Prostate gland (tissue), 2 donors: Measurements from ENCODE around the gene PCSK6. TPM values are rescaled to one million over a fixed set of nuclear protein-coding genes. Genes with fewer than 3 reads are reported as not detected.

ENCODE experiments used
- DNase-seq: peaks from one replicate; pipeline ENCODE4 v3.0.0-alpha.2; 2019; ENCODE audit warnings: low spot score
- H3K27ac ChIP-seq, 2 donors: fragments of 200-600 bp; sonication (generic); 2 replicates each; pipeline ENCODE4 v1.5.1; 2017 to 2019
- H3K27me3 ChIP-seq: fragments of 200-600 bp; sonication (generic); replicated peaks from 2 replicates; pipeline ENCODE4 v1.5.1; 2019; ENCODE audit not compliant: insufficient read depth
- H3K36me3 ChIP-seq, 2 donors: fragments of 200-600 bp; sonication (generic); 1 replicate in 1 of 2; 2 replicates in 1 of 2; pipeline versions ENCODE4 v1.5.1 to v1.8.1; 2017 to 2019
- H3K4me1 ChIP-seq: fragments of 200-600 bp; sonication (generic); replicated peaks from 2 replicates; pipeline ENCODE4 v1.5.1; 2019
- H3K4me3 ChIP-seq, 2 donors: fragments of 200-600 bp; sonication (generic); 2 replicates each; pipeline ENCODE4 v1.5.1; 2017 to 2019
- H3K9me3 ChIP-seq: fragments of 200-600 bp; sonication (generic); 2 replicates; pipeline ENCODE4 v1.5.1; 2017
- CTCF ChIP-seq, 4 experiments: fragments of 200-600 bp in 2 of 4; fragments of 450-650 bp in 2 of 4; sonication (generic) in 2 of 4; IDR thresholded peaks; 1 replicate in 3 of 4; 2 replicates in 1 of 4; pipeline ENCODE4 v1.5.1; 2016 to 2019; ENCODE audit warnings: antibody characterized with exemption in 4 of 4, mild to moderate bottlenecking in 2 of 4, moderate library complexity in 2 of 4
- POLR2A ChIP-seq: fragments of 450-650 bp; IDR thresholded peaks from one replicate; pipeline ENCODE4 v1.6.1; 2016; ENCODE audit warnings: antibody characterized with exemption, mild to moderate bottlenecking
- POLR2AphosphoS5 ChIP-seq: sonication (generic); formaldehyde crosslinking; IDR thresholded peaks from one replicate; pipeline ENCODE4 v1.6.1; 2017; ENCODE audit warnings: antibody characterized with exemption
- WGBS: methylation state at CpG from one replicate; pipeline ENCODE4 v1.1.5; 2018; 5-methylcytosine and 5-hydroxymethylcytosine counted together
- intact Hi-C: fragments of 100-400 bp; cut with DNase I; formaldehyde crosslinking; loops from one replicate; pipeline ENCODE4 v1.14.2; 2022
- total RNA-seq, 2 donors: library from RNA; depleted of rRNA; stranded (reverse); fragments of >200 nt; gene quantifications; one replicate each; pipeline ENCODE4 v1.1.0, GENCODE V29; 2016

The PCSK6 gene
- total RNA-seq, 2 donors from 2014 or later = 4.4 to 84.1 TPM

DNA sequence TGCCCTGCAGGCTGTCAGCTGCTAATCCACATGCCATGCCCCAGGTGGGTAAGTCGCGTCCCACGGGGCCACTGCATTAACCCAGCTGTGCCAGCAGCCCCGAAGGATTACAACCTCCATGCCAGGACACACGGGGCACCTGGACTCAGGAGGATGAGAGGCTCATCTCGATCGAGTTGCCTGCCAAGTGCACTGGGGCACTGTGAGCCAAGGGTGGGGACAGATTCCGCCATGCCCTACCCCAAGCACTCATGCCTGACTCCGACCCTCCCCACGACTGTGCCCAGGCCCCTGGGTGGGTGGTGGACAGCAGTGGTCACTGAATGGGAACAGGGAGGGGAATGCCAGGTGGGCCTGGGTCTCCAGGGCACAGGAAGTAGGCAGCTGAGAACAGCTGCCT, 173.8 kb downstream of the PCSK6 start:
- intact Hi-C loops = no loop called here

DNA sequence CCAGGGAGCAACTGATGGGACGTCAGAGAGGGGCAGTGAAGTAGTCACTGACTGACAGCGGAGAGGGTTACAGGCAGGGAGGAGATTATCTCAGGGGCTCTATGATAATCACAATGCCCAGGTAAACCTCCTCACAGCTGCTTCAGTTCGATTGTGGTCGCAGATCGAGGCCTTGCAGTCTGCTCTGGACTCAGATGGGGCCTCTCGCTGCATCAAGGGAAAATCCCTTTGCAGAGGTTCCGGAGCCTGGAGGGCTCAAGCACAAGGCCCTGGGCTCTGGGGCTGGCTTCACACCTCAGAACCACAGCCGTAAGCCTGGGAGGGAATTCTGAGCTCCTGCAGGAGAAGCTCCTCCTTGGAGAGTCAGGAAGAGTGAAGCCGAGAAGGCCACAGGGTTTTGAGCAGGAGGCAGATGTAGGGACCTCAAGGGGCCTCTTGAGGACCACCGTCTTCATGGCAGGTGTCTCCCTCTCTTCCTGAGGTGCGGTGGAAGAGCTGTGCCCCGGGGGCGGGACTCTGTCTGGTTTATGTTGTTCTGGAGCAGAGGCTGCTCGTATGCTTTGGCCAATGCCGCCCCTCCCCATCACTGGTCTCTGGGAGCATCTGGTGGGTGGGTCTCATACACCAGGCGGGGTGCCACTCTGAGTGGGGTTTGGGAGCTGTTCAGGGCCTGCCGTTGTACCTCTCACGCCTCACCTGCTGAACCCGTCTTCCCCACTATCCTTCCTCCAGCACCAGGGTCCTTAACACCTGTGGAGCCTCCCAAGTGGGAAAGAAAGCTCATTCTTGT, 175.0 kb downstream of the PCSK6 start:
- DNase-seq = no peak
- Histone ChIP-seq H3K4me3 (no peak overlapping the region), H3K27ac (no peak overlapping the region), H3K9me3 (no peaks in the 10 kb centered on the region), H3K27me3 (no peaks in the 10 kb centered on the region), H3K4me1 (no peaks in the 10 kb centered on the region), H3K36me3 (no peaks in the 10 kb centered on the region)
- 87% methylated on average over 19 of the region's 19 CpGs for WGBS
- TF ChIP-seq CTCF (IDR thresholded peaks at IDR 0.05) (no peak), POLR2A (no peak), POLR2AphosphoS5 (no peak)
- intact Hi-C loops = no loop called here

More for the DNA sequence above, 173.8 kb downstream of the PCSK6 start:
- DNase-seq = no peak
- Histone ChIP-seq H3K9me3 (no peaks in the 10 kb centered on the region), H3K27me3 (no peaks in the 10 kb centered on the region), H3K4me3 (no peak overlapping the region), H3K27ac (no peak overlapping the region), H3K4me1 (no peaks in the 10 kb centered on the region), H3K36me3 (no peaks in the 10 kb centered on the region)
- TF ChIP-seq POLR2A (no peak), POLR2AphosphoS5 (no peak), CTCF (IDR thresholded peaks at IDR 0.05) (no peak)
- 80% methylated on average over 10 of the region's 10 CpGs for WGBS

GRCh38 chr15:101313041-101313761, 176.3 kb downstream of the PCSK6 start:
- 92% methylated on average over 21 of the region's 21 CpGs for WGBS
- no peak for DNase-seq
- H3K9me3 ChIP-seq = no peaks in the 10 kb centered on the region
- H3K36me3 ChIP-seq = no peaks in the 10 kb centered on the region
- TF ChIP-seq CTCF (IDR thresholded peaks at IDR 0.05) = no peak
- TF ChIP-seq POLR2A = no peak
- TF ChIP-seq POLR2AphosphoS5 = no peak
- no peak overlapping the region for H3K4me3 ChIP-seq
- no peaks in the 10 kb centered on the region for H3K4me1 ChIP-seq
- H3K27me3 ChIP-seq = no peaks in the 10 kb centered on the region
- intact Hi-C loops = no loop called here
- no peak overlapping the region for H3K27ac ChIP-seq

DNA sequence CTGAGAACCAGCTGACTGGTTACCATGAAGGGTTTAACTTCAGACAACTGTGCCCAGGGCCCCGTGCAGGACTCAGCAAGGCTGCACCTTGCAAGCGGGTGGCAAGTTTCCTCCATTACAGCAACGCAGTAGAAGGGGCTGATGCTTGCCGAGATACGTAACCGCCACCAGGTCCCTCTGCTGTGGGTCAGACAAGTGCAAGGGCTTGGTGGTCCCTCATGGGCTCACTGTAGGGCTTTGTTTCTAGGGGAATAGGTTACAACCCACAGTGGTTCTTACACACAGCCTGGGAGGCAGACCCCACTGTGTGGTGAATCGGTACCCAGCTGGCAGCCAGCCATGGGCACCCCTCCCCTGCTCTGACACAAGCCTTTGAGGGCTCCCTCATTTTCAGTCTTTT, 179.0 kb downstream of the PCSK6 start:
- TF ChIP-seq CTCF (IDR thresholded peaks at IDR 0.05) (no peak), POLR2A (no peak), POLR2AphosphoS5 (no peak)
- Histone ChIP-seq H3K4me1 (no peaks in the 10 kb centered on the region), H3K9me3 (no peaks in the 10 kb centered on the region), H3K36me3 (no peaks in the 10 kb centered on the region), H3K4me3 (no peak overlapping the region), H3K27me3 (no peaks in the 10 kb centered on the region), H3K27ac (no peak overlapping the region)
- DNase-seq = no peak
- intact Hi-C loops = no loop called here
- whole genome bisulfite sequencing = 98% methylated on average over 7 of the region's 7 CpGs

GRCh38 chr15:101310161-101310480, 179.4 kb downstream of the PCSK6 start:
- Histone ChIP-seq H3K27ac (no peak overlapping the region), H3K27me3 (no peaks in the 10 kb centered on the region), H3K4me1 (no peaks in the 10 kb centered on the region), H3K9me3 (no peaks in the 10 kb centered on the region), H3K36me3 (no peaks in the 10 kb centered on the region), H3K4me3 (no peak overlapping the region)
- no peak for TF ChIP-seq POLR2A
- no peak for TF ChIP-seq POLR2AphosphoS5
- TF ChIP-seq CTCF (IDR thresholded peaks at IDR 0.05) = no peak
- intact Hi-C loops = no loop called here
- WGBS = 92% methylated on average over 7 of the region's 7 CpGs
- DNase-seq = no peak
